Mammary epithelial cell (primary cell): ENCODE data around the gene NIT1.

Experiments
- CTCF ChIP-seq, 2 donors: IDR thresholded peaks in 1 of 2; conservative IDR thresholded peaks in 1 of 2; 2 replicates each; pipeline ENCODE4 v1.5.1; 2011 to 2012; ENCODE audit warnings: inconsistent platforms in 2 of 2, low read length in 2 of 2, mild to moderate bottlenecking in 2 of 2, control low read depth in 1 of 2, low read depth in 1 of 2; ENCODE audit not compliant: insufficient read depth in 1 of 2; ENCODE audit errors: extremely low read depth in 1 of 2
- EZH2 ChIP-seq: IDR thresholded peaks from 2 replicates; pipeline ENCODE4 v1.6.1; 2012; ENCODE audit warnings: low read length, inconsistent platforms, borderline replicate concordance

- TF ChIP-seq CTCF (conservative IDR thresholded peaks at IDR 0.05 in 1 of 2, IDR thresholded peaks at IDR 0.05 in 1 of 2; ENCODE audit: extremely low read depth in 1 of 2, insufficient read depth in 1 of 2, low read depth in 1 of 2, low read length in 2 of 2), result no peak
- TF ChIP-seq EZH2, result no peak
Measured at GRCh38 chr1:161098210-161099068, 19.5 kb upstream of the NIT1 start, which contains the start of gene KLHDC9.
